ENCODE results near the gene RIN3. TPM values are rescaled to one million over a fixed set of nuclear protein-coding genes. Genes with fewer than 3 reads are reported as not detected.

The RIN3 gene
- total RNA-seq, 1 donor from 2014 or later = 6.9 TPM

DNA sequence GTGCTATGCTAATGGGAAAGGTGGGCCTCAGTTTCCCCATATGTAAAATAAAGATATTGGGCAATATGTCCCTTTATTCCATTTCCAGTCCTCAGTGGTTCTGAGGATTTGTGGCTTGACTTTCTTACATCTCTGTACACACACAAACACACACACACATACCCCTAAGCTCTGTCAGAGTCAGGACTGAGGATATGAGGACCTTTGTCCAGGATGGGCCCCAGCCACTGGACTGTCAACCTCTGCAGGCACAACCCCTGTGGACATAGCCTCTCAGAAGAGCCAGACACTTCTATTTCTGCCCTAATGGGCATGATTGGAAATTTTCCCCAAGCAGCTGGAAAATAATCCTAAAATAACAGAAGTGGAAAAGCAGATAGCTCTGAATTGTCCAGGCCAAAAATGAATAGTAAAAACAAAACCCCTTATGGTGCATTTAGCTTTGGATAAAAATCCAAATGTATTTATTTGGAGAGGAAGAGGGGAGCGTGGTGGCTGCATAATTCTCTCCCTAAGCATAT lies 50.2 kb downstream of the RIN3 start:
- Mint-ChIP-seq H3K4me1 (ENCODE audit: low read depth) (peaks cover 4% of the 10 kb centered on the region), H3K9me3 (ENCODE audit: low read depth) (no peaks in the 10 kb centered on the region), H3K27me3 (no peaks in the 10 kb centered on the region), H3K27ac (no peak overlapping the region), H3K4me3 (ENCODE audit: low read depth) (no peak overlapping the region), H3K36me3 (ENCODE audit: insufficient read depth) (peaks cover 7% of the 10 kb centered on the region)
- TF ChIP-seq, protein P1, sequence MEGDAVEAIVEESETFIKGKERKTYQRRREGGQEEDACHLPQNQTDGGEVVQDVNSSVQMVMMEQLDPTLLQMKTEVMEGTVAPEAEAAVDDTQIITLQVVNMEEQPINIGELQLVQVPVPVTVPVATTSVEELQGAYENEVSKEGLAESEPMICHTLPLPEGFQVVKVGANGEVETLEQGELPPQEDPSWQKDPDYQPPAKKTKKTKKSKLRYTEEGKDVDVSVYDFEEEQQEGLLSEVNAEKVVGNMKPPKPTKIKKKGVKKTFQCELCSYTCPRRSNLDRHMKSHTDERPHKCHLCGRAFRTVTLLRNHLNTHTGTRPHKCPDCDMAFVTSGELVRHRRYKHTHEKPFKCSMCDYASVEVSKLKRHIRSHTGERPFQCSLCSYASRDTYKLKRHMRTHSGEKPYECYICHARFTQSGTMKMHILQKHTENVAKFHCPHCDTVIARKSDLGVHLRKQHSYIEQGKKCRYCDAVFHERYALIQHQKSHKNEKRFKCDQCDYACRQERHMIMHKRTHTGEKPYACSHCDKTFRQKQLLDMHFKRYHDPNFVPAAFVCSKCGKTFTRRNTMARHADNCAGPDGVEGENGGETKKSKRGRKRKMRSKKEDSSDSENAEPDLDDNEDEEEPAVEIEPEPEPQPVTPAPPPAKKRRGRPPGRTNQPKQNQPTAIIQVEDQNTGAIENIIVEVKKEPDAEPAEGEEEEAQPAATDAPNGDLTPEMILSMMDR (IDR thresholded peaks at IDR 0.05; ENCODE audit: unreplicated experiment) = no peak
- no peak for DNase-seq (ENCODE audit: low spot score, unreplicated experiment)

DNA sequence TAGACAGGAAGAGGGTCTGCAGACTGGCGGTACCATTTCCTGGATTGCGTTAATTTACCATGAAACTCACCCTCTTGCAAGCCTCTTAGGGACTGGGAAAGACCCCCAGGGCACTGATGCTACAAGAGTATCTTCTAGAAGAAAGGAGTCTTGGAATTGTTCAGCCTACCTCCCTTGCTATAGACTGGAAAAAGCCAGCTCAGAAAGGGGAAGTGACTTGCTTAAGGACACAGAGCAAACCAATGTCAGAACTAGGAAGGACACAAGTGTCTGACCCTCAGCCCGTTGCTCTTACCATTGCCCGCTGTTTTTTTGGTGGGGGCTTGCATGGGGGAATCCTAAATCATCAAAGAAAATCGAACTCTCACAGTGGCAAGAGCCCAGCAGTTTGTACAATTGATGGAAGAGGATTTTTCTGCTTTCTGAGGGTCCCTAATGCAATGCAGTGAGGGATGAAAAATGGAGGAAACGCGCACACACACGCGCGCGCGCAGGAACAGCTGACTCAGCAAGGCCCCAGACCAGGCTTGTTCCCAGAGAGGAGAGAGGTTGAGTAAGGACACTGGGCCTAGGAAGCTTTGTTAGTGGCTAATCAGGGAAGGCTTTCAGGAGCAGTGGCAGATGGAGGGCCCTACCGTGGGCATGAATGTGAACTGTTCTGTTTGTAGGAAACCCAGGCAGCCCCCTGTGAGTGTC lies 50.9 kb downstream of the RIN3 start:
- no peak overlapping the region for H3K4me3 Mint-ChIP-seq (ENCODE audit: low read depth)
- no peak overlapping the region for H3K27ac Mint-ChIP-seq
- no peaks in the 10 kb centered on the region for H3K9me3 Mint-ChIP-seq (ENCODE audit: low read depth)
- peaks cover 4% of the 10 kb centered on the region for H3K4me1 Mint-ChIP-seq (ENCODE audit: low read depth)
- peaks cover 7% of the 10 kb centered on the region for H3K36me3 Mint-ChIP-seq (ENCODE audit: insufficient read depth)
- H3K27me3 Mint-ChIP-seq = no peaks in the 10 kb centered on the region
- TF ChIP-seq, protein P1 (IDR thresholded peaks at IDR 0.05; ENCODE audit: unreplicated experiment) = no peak
- no peak for DNase-seq (ENCODE audit: low spot score, unreplicated experiment)

DNA sequence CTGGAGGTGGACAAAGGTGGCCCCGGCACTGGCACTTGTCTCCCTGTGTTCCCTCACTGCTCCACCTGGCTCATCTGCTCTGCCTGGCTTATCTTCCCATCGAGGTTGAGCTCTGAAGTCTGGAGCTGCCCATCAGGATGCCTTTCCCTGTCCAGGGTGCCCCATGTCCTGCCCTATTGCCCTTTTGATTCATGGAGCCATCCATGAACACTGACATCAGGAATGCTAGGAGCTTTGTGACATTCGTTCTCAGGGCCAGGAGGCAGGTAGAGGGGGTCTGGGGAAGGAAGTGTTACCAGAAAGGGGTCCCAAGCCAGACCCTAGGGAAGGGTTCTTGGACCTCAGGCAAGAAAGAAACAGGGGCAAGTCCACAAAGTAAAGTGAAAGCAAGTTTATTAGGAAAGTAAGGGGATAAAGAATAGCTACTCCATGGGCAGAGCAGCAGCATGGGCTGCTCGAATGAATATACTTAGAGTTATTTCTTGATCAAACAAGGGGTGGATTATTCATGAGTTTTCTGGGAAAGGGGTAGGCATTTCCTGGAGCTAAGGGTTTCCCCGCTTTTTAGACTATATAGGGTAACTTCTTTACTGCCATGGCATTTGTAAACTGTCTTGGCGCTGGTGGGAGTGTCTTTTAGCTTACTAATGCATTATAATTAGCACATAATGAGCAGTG lies 51.6 kb downstream of the RIN3 start:
- Mint-ChIP-seq H3K4me3 (ENCODE audit: low read depth) (no peak overlapping the region), H3K27ac (peak overlapping the region; percentile 47)

DNA sequence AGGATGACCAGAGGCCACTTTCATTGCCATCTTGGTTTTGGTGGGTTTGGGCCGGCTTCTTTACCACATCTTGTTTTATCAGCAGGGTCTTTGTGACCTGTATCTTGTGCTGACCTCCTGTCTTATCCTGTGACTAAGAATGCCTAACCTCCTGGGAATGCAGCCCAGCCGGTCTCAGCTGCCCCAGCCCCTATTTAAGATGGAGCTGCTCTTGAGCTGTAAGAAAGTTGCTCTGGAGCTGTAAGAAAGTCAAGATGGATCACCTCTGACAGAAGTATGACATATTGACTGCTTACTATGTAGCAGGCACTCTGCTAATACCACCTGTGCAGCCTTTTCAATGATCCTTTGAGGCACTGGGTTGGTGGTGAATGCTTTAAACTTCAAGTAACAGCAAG lies 52.1 kb downstream of the RIN3 start:
- H3K27ac Mint-ChIP-seq = peak overlapping the region; percentile 47
- no peak overlapping the region for H3K4me3 Mint-ChIP-seq (ENCODE audit: low read depth)
- H3K27me3 Mint-ChIP-seq = no peaks in the 10 kb centered on the region
- H3K4me1 Mint-ChIP-seq (ENCODE audit: low read depth) = peaks cover 6% of the 10 kb centered on the region
- no peaks in the 10 kb centered on the region for H3K9me3 Mint-ChIP-seq (ENCODE audit: low read depth)
- no peak for DNase-seq (ENCODE audit: low spot score, unreplicated experiment)
- peaks cover 7% of the 10 kb centered on the region for H3K36me3 Mint-ChIP-seq (ENCODE audit: insufficient read depth)
- TF ChIP-seq, protein P1 (IDR thresholded peaks at IDR 0.05; ENCODE audit: unreplicated experiment) = no peak

More for the DNA sequence above, 51.6 kb downstream of the RIN3 start:
- DNase-seq (ENCODE audit: low spot score, unreplicated experiment) = no peak
- Mint-ChIP-seq H3K4me1 (ENCODE audit: low read depth) (peaks cover 4% of the 10 kb centered on the region), H3K36me3 (ENCODE audit: insufficient read depth) (peaks cover 7% of the 10 kb centered on the region), H3K27me3 (no peaks in the 10 kb centered on the region), H3K9me3 (ENCODE audit: low read depth) (no peaks in the 10 kb centered on the region)
- TF ChIP-seq, protein P1 (IDR thresholded peaks at IDR 0.05; ENCODE audit: unreplicated experiment) = no peak

DNA sequence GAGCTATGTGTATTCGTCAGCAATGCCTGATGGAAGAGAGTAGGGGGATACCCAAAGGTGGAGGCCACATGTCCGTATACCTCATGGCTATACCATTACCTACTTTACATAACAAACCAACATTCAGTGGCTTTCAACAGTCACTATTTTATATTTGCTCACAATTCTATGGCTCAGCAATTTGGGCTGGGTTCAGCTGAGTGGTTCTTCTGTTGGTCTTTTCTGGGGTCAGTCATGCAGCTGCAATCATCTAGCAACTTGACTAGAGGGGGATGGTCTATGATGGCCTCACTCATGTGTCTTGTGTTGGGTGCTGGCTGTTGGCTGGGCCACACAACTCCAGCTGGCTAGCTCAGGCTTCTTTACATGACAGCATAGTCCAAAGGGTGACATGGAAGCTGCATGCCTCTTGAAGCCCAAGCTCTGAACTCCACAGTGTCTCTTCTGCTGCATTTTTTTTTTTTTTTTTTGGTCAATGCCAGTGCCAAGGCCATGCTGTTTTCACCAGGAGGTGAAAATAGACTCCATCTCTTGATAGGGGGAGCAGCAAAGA lies 53.7 kb downstream of the RIN3 start:
- no peak overlapping the region for H3K27ac Mint-ChIP-seq
- H3K4me1 Mint-ChIP-seq (ENCODE audit: low read depth) = peaks cover 10% of the 10 kb centered on the region
- H3K27me3 Mint-ChIP-seq = no peaks in the 10 kb centered on the region
- TF ChIP-seq, protein P1 (IDR thresholded peaks at IDR 0.05; ENCODE audit: unreplicated experiment) = no peak
- no peak overlapping the region for H3K4me3 Mint-ChIP-seq (ENCODE audit: low read depth)
- H3K9me3 Mint-ChIP-seq (ENCODE audit: low read depth) = no peaks in the 10 kb centered on the region
- H3K36me3 Mint-ChIP-seq (ENCODE audit: insufficient read depth) = peaks cover 7% of the 10 kb centered on the region
- no peak for DNase-seq (ENCODE audit: low spot score, unreplicated experiment)

Data from progenitor cell of endocrine pancreas (in vitro differentiated cells).